Smooth muscle cell (in vitro differentiated cells): Measurements from ENCODE around the gene TCN2. TPM values are rescaled to one million over a fixed set of nuclear protein-coding genes. Genes with fewer than 3 reads are reported as not detected.
"Not testable (repeated sequence)": the region's sequence is repeated elsewhere in the genome, so short reads cannot be mapped to it uniquely, and the experiment has no call there.

Experiments used
- DNase-seq: peaks from one replicate; lab custom pipeline; 2025; ENCODE audit not compliant: unreplicated experiment; lab: John Stamatoyannopoulos, UW
- H2AFZ ChIP-seq: fragments of 200-600 bp; sonication (generic); 2 replicates; pipeline ENCODE4 v1.6.0; 2016; ENCODE audit warnings: antibody characterized with exemption, low read depth, mild to moderate bottlenecking
- H3F3A ChIP-seq: fragments of 200-600 bp; sonication (generic); 2 replicates; pipeline ENCODE4 v1.6.0; 2017; ENCODE audit warnings: antibody characterized with exemption, low read depth
- H3K27ac ChIP-seq: fragments of 200-600 bp; sonication (generic); 2 replicates; pipeline ENCODE4 v1.5.1; 2016; ENCODE audit warnings: low read depth, mild to moderate bottlenecking
- H3K27me3 ChIP-seq: fragments of 200-600 bp; sonication (generic); 2 replicates; pipeline ENCODE4 v1.6.1; 2016; ENCODE audit warnings: low read depth, mild to moderate bottlenecking
- H3K36me3 ChIP-seq: fragments of 200-600 bp; sonication (generic); 2 replicates; pipeline ENCODE4 v1.5.1; 2016; ENCODE audit warnings: low read depth
- H3K4me1 ChIP-seq: fragments of 200-600 bp; sonication (generic); 2 replicates; pipeline ENCODE4 v1.5.1; 2016; ENCODE audit warnings: low read depth
- H3K4me2 ChIP-seq: fragments of 200-600 bp; sonication (generic); 2 replicates; pipeline ENCODE4 v1.6.0; 2016; ENCODE audit warnings: mild to moderate bottlenecking
- H3K4me3 ChIP-seq: fragments of 200-600 bp; sonication (generic); 2 replicates; pipeline ENCODE4 v1.5.1; 2016; ENCODE audit warnings: mild to moderate bottlenecking
- H3K79me2 ChIP-seq: fragments of 200-600 bp; sonication (generic); 2 replicates; pipeline ENCODE4 v1.6.0; 2016; ENCODE audit warnings: low read depth, mild to moderate bottlenecking
- H3K9ac ChIP-seq: fragments of 200-600 bp; sonication (generic); 2 replicates; pipeline ENCODE4 v1.6.0; 2016; ENCODE audit warnings: low read depth
- H3K9me3 ChIP-seq: fragments of 200-600 bp; sonication (generic); replicated peaks from 2 replicates; pipeline ENCODE4 v1.5.1; 2016; ENCODE audit warnings: low read depth
- H4K20me1 ChIP-seq: fragments of 200-600 bp; sonication (generic); 2 replicates; pipeline ENCODE4 v1.6.0; 2016; ENCODE audit warnings: low read depth
- WGBS: methylation state at CpG from one replicate; pipeline ENCODE4 v1.1.7; 2016; ENCODE audit warnings: low lambda C conversion rate; 5-methylcytosine and 5-hydroxymethylcytosine counted together
- polyA plus RNA-seq: library from polyadenylated mRNA; unstranded; fragments of >200 nt; fragmentation: Nextera tagmentation; extraction: Ambion mirVana; gene quantifications from 2 replicates; pipeline ENCODE4 v1.2.1, GENCODE V29; 2016
- total RNA-seq: library from RNA; depleted of rRNA; stranded (reverse); fragments of >200 nt; gene quantifications from 2 replicates; pipeline ENCODE4 v1.2.3, GENCODE V29; 2014
- TF ChIP-seq, protein P1 (sequence below): fragments of 200-600 bp; sonication (generic); IDR thresholded peaks from 2 replicates; pipeline ENCODE4 v1.5.1; 2017; ENCODE audit warnings: borderline replicate concordance, mild to moderate bottlenecking, antibody characterized with exemption; ENCODE audit not compliant: insufficient read depth, poor library complexity, severe bottlenecking

The TCN2 gene
- total and polyA plus RNA-seq, 2 experiments from 2014 or later = 3.3 to 5.2 TPM

GRCh38 chr22:30591191-30591587 is 15.8 kb upstream of the TCN2 start:
- Histone ChIP-seq H3K9me3 (no peaks in the 10 kb centered on the region), H3K79me2 (peaks cover 21% of the 10 kb centered on the region), H3K27me3 (no peaks in the 10 kb centered on the region), H3K27ac (peak overlapping the region; percentile 98), H3F3A (no peaks in the 10 kb centered on the region), H4K20me1 (no peaks in the 10 kb centered on the region), H3K4me3 (peak overlapping the region; percentile 58), H3K36me3 (peaks cover 5% of the 10 kb centered on the region), H2AFZ (peak overlapping the region; percentile 88), H3K4me1 (peaks cover 7% of the 10 kb centered on the region), H3K9ac (peak overlapping the region; percentile 99), H3K4me2 (peak overlapping the region; percentile 86)
- 6% methylated on average over 14 of the region's 14 CpGs for WGBS
- TF ChIP-seq, protein P1, sequence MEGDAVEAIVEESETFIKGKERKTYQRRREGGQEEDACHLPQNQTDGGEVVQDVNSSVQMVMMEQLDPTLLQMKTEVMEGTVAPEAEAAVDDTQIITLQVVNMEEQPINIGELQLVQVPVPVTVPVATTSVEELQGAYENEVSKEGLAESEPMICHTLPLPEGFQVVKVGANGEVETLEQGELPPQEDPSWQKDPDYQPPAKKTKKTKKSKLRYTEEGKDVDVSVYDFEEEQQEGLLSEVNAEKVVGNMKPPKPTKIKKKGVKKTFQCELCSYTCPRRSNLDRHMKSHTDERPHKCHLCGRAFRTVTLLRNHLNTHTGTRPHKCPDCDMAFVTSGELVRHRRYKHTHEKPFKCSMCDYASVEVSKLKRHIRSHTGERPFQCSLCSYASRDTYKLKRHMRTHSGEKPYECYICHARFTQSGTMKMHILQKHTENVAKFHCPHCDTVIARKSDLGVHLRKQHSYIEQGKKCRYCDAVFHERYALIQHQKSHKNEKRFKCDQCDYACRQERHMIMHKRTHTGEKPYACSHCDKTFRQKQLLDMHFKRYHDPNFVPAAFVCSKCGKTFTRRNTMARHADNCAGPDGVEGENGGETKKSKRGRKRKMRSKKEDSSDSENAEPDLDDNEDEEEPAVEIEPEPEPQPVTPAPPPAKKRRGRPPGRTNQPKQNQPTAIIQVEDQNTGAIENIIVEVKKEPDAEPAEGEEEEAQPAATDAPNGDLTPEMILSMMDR = no peak
- no peak for DNase-seq

DNA sequence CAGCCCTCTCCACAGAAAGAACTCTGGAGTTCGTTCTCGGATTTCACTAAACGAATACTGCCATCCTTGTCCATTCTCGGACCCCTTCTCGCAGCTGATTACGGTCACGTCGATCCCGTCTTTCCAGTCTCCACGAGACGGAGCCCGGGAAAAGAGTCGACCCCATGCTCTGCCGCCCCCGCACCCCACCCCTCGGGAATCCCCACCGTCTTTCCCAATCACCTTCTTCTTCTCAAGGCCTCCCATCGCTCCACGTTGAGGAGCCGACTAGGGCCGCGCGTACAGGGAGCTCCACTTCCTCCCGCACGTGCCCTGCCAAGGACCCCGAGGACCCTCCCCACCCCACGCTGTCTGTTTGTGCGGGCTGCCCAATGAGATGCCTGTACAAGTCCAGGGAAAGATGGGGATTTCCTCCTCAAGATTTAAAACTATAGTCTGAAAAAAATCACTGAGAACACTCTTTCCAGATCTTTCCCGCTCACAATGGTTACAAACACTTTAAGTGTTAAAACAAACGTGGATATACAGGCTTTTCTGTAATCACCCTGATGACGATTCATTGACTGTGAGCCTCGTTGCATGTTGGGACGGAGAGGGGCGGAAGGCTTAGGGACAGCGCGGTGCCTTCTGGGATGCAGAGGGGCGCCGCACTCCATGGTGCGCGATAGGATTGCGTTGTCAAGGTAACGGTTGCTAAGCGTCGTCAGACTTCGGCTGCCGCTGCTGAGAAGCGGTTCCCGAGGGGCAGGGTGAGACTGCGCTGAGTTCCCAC is 15.2 kb upstream of the TCN2 start, which contains the start of gene PES1:
PES1 (minus strand) TSS at position 323 of the 772 bp plus-strand sequence; CDS start at position 246, 77 bp downstream.
- 1% methylated on average over 49 of the region's 49 CpGs for whole genome bisulfite sequencing
- peaks cover 7% of the 10 kb centered on the region for H3K4me1 ChIP-seq
- H3K79me2 ChIP-seq = peaks cover 21% of the 10 kb centered on the region

GRCh38 chr22:30592360-30592713 is 14.6 kb upstream of the TCN2 start:
- H3K27me3 ChIP-seq, H3K9me3 ChIP-seq, DNase-seq, H3K9ac ChIP-seq, H3K36me3 ChIP-seq, H4K20me1 ChIP-seq, H3F3A ChIP-seq, H3K4me1 ChIP-seq: not testable (repeated sequence)
- Histone ChIP-seq H3K4me2 (peak overlapping the region; percentile 86), H3K79me2 (peaks cover 21% of the 10 kb centered on the region), H3K4me3 (peak overlapping the region; percentile 23), H3K27ac (peak overlapping the region; percentile 98), H2AFZ (peak overlapping the region; percentile 58)
- 50% methylated on average over 18 of the region's 18 CpGs for WGBS

More for the DNA sequence above, 15.2 kb upstream of the TCN2 start, which contains the start of gene PES1:
- peak; percentile 63 for DNase-seq
- Histone ChIP-seq H3K4me2 (peak within 1 kb of the TSS; percentile 86), H3K4me3 (peak within 1 kb of the TSS; percentile 58), H3K9ac (peak within 1 kb of the TSS; percentile 99), H3K27ac (peak within 1 kb of the TSS; percentile 98), H3K27me3 (no peaks in the 10 kb centered on the region), H3K36me3 (peaks cover 5% of the 10 kb centered on the region), H3F3A (no peaks in the 10 kb centered on the region), H2AFZ (peak within 1 kb of the TSS; percentile 88), H3K9me3 (no peaks in the 10 kb centered on the region), H4K20me1 (no peaks in the 10 kb centered on the region)
- TF ChIP-seq, protein P1 = no peak

DNA sequence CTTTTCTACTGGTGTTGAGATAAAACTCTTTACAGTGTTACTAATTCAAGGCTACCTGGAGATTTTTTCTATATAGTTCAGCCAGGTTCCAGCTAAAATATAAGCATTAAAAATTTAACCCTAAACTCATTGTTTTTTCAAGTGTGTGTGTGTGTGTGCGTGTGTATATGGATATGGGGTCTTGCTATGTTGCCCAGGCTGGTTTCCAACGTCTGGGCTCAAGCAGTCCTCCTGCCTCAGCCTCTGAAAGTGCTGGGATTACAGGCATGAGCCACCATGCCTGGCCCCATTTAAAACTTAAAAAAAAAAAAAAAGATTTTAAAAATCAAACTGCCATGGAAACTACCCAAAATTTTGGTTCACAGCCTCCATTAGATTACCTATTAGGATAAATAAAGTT is 10.8 kb upstream of the TCN2 start:
- 88% methylated on average over 2 of the region's 2 CpGs for WGBS

More for the DNA sequence above, 10.8 kb upstream of the TCN2 start:
- Histone ChIP-seq H3K4me1 (no peaks in the 10 kb centered on the region), H3F3A (no peaks in the 10 kb centered on the region), H3K27ac (no peak overlapping the region), H3K4me3 (no peak overlapping the region), H3K36me3 (no peaks in the 10 kb centered on the region), H3K27me3 (no peaks in the 10 kb centered on the region), H3K79me2 (peaks cover 5% of the 10 kb centered on the region), H3K9ac (no peak overlapping the region), H4K20me1 (no peaks in the 10 kb centered on the region), H2AFZ (no peak overlapping the region), H3K4me2 (no peak overlapping the region), H3K9me3 (no peaks in the 10 kb centered on the region)
- no peak for DNase-seq
- TF ChIP-seq, protein P1 = no peak
